ENCODE results near the gene PI4K2A. TPM values are rescaled to one million over a fixed set of nuclear protein-coding genes. Genes with fewer than 3 reads are reported as not detected.
"Not testable (repeated sequence)": the region's sequence is repeated elsewhere in the genome, so short reads cannot be mapped to it uniquely, and the experiment has no call there.

PI4K2A gene
- total RNA-seq, 3 donors from 2014 or later, result 11.2 to 13.7 (median 11.7) TPM

DNA sequence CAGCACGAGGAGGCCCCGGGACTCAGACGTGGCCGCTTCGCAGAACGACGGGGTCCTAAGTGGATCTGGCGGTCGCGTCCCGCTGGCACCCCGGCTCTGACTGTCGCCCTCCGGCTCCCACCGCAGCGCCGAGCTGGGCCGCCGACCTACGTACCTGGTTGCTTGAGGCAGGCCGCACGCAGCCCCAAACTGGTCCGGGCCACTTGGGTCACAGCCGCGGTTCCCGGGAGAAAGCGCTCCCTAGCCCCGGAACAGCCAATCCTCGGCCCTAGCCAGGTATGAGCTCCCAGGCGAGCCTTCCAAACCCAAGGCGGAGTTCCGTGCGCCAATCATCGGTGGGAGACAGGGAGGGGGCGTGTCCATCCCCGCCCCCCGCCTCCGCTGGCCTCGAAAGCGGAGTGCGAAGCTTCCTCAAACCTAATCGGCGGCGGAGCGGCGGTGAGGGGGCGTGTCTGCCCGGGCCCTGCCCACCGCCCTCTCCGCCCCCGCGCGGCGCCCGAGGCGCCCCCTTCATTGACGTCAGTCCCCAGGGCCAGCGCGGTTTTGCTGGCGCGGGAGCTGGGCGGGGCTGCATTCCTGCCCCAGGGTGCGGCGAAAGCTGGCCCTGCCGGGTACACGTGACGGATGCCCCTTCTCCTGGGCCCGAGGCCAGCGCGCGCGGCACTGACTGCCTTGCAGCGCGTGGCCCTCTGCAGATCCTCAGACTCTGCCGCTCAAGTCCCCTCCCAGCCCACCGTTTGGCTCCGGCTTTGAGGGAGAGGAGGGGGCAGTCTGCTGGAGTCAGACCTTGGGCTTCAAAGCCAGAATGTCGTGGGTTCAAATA lies 46.7 kb downstream of the PI4K2A start, which contains the start of gene AVPI1:
Gene AVPI1 (minus strand): TSS at position 280 of the 823 bp plus-strand sequence. CDS start 7,336 bp downstream, outside the sequence.
- Histone ChIP-seq H3K4me3 (peak within 1 kb of the TSS; percentile 52), H3K36me3 (ENCODE audit: low read depth) (no peaks in the 10 kb centered on the region), H3K9me3 (no peaks in the 10 kb centered on the region), H3K4me1 (ENCODE audit: low read depth) (peaks cover 33% of the 10 kb centered on the region)
- peak; percentile 98 to 99 (median 99) for DNase-seq
- intact Hi-C loops (cut with DNase I, micrococcal nuclease), result no loop called here
- peak; percentile 44 for TF ChIP-seq CTCF (IDR thresholded peaks at IDR 0.05)
- ATAC-seq, result peak; percentile 89

- intact Hi-C loops (cut with DNase I, micrococcal nuclease), result no loop called here
- ATAC-seq (no peak), DNase-seq (no peak)
- no peak overlapping the region for H3K4me3 ChIP-seq
- peaks cover 27% of the 10 kb centered on the region for H3K4me1 ChIP-seq (ENCODE audit: low read depth)
- H3K36me3 ChIP-seq (ENCODE audit: low read depth), result no peaks in the 10 kb centered on the region
- H3K9me3 ChIP-seq, result no peaks in the 10 kb centered on the region
- TF ChIP-seq CTCF (IDR thresholded peaks at IDR 0.05), result no peak
These were observed 47.6 kb downstream of the PI4K2A start for GRCh38 chr10:97687785-97688781.

DNA sequence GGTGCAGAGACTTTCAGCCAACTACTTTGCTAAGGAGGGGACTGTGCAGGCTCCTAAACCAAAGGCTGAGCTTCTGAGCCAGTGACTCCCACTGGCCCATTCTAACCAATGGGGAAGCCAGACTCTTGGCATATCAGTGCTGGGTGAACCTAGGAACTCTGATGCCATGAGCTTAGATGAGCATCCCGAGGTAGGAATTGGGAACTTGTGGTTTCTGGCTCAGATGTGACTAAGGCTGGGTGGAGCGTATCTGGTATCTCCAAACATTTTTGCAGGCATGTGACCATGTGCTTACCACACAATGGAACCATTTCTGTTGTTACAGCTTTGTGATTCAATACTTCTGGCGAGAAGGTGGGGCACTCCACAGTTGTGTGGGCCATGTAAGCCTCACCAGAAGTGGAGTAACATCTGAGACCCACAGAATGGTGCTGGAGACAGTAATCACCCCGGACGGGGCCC lies 49.1 kb downstream of the PI4K2A start:
- H3K4me3 ChIP-seq, result no peak overlapping the region
- no peak for TF ChIP-seq CTCF (IDR thresholded peaks at IDR 0.05)
- ATAC-seq (no peak), DNase-seq (no peak)
- intact Hi-C loops (cut with DNase I, micrococcal nuclease), result no loop called here
- peaks cover 15% of the 10 kb centered on the region for H3K4me1 ChIP-seq (ENCODE audit: low read depth)
- no peaks in the 10 kb centered on the region for H3K9me3 ChIP-seq
- no peaks in the 10 kb centered on the region for H3K36me3 ChIP-seq (ENCODE audit: low read depth)

DNA sequence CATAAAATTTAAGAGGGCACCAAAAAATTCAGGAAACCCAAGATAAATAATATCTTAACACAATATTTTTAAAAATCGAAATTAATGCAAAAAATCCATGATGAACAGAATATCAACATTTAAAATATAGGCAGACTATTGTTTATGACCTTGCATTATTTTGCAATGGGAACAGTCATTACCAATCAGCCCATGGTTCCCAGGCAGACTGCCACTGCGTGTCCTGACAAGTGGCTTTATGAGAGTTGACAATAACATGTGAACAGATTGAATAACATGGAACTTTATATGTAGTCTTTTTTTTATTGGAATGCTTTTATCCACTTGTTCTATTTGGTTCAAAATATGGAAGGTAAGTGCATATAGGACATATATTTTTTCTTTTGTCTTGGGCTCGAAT lies 49.7 kb downstream of the PI4K2A start:
- TF ChIP-seq CTCF (IDR thresholded peaks at IDR 0.05), result no peak
- Histone ChIP-seq H3K36me3 (ENCODE audit: low read depth) (no peaks in the 10 kb centered on the region), H3K9me3 (no peaks in the 10 kb centered on the region), H3K4me1 (ENCODE audit: low read depth) (peaks cover 15% of the 10 kb centered on the region), H3K4me3 (no peak overlapping the region)
- DNase-seq (no peak), ATAC-seq (no peak)
- intact Hi-C loops (cut with DNase I, micrococcal nuclease), result no loop called here

- DNase-seq; H3K9me3 ChIP-seq; H3K4me1 ChIP-seq (ENCODE audit: low read depth); H3K36me3 ChIP-seq (ENCODE audit: low read depth); intact Hi-C loops (cut with DNase I, micrococcal nuclease); H3K4me3 ChIP-seq: not testable (repeated sequence)
- ATAC-seq, result peak; percentile 22
These were observed 57.7 kb downstream of the PI4K2A start for GRCh38 chr10:97698072-97698655.

All from mucosa of descending colon (tissue), 3 donors.